ENCODE measurements around the gene LINGO1. TPM values are rescaled to one million over a fixed set of nuclear protein-coding genes. Genes with fewer than 3 reads are reported as not detected.

Gene LINGO1
- total and polyA plus RNA-seq, 4 donors = 0.50 to 1.6 (median 0.75) TPM; not detected in 1

GRCh38 chr15:77571181-77571580 lies 61.5 kb downstream of the LINGO1 start:
- no peaks in the 10 kb centered on the region for H3K36me3 ChIP-seq (ENCODE audit: control insufficient read depth in 4 of 4, insufficient read depth in 3 of 4, low read depth in 1 of 4, low read length in 3 of 4)
- H3K9ac ChIP-seq (ENCODE audit: low read depth in 1 of 2, low read length in 2 of 2) = no peak overlapping the region
- H3K4me3 ChIP-seq (ENCODE audit: low read depth in 1 of 3, low read length in 3 of 3) = no peak overlapping the region
- H3K9me3 ChIP-seq (ENCODE audit: control insufficient read depth in 4 of 4, low read length in 3 of 4) = no peaks in the 10 kb centered on the region
- no peak for TF ChIP-seq NR2F2 (IDR thresholded peaks at IDR 0.05)
- DNase-seq (ENCODE audit: low spot score) = no peak
- H3K27ac ChIP-seq (ENCODE audit: low read depth in 1 of 2, low read length in 2 of 2) = no peak overlapping the region
- no peaks in the 10 kb centered on the region for H3K27me3 ChIP-seq (ENCODE audit: control insufficient read depth in 4 of 4, insufficient read depth in 4 of 4, low read length in 3 of 4)
- peaks cover 2 to 10% (median 9%) of the 10 kb centered on the region in 4 donors for H3K4me1 ChIP-seq (ENCODE audit: control insufficient read depth in 4 of 4, insufficient read depth in 4 of 4, low read length in 3 of 4)
- WGBS = 93% methylated on average over 6 of the region's 6 CpGs

- Histone ChIP-seq H3K4me3 (ENCODE audit: low read depth in 1 of 3, low read length in 3 of 3) (no peak overlapping the region), H3K27me3 (ENCODE audit: control insufficient read depth in 4 of 4, insufficient read depth in 4 of 4, low read length in 3 of 4) (no peaks in the 10 kb centered on the region), H3K36me3 (ENCODE audit: control insufficient read depth in 4 of 4, insufficient read depth in 3 of 4, low read depth in 1 of 4, low read length in 3 of 4) (no peaks in the 10 kb centered on the region), H3K27ac (ENCODE audit: low read depth in 1 of 2, low read length in 2 of 2) (peak overlapping the region; percentile 52 to 59), H3K4me1 (ENCODE audit: control insufficient read depth in 4 of 4, insufficient read depth in 4 of 4, low read length in 3 of 4) (peaks cover 2 to 10% (median 9%) of the 10 kb centered on the region in 4 donors), H3K9me3 (ENCODE audit: control insufficient read depth in 4 of 4, low read length in 3 of 4) (no peaks in the 10 kb centered on the region), H3K9ac (ENCODE audit: low read depth in 1 of 2, low read length in 2 of 2) (no peak overlapping the region)
- 18% methylated on average over 6 of the region's 6 CpGs for WGBS
- peak; percentile 42 for DNase-seq (ENCODE audit: low spot score)
- TF ChIP-seq RXRA (IDR thresholded peaks at IDR 0.05) (peak in 1 of 2 donors; percentile 36), NR2F2 (IDR thresholded peaks at IDR 0.05) (peak; percentile 6), SP1 (IDR thresholded peaks at IDR 0.05) (no peak)
Observed at GRCh38 chr15:77569729-77570125, 63.0 kb downstream of the LINGO1 start.

GRCh38 chr15:77568973-77569728 lies 63.6 kb downstream of the LINGO1 start:
- Histone ChIP-seq H3K27me3 (ENCODE audit: control insufficient read depth in 4 of 4, insufficient read depth in 4 of 4, low read length in 3 of 4) (no peaks in the 10 kb centered on the region), H3K4me3 (ENCODE audit: low read depth in 1 of 3, low read length in 3 of 3) (peak overlapping the region; percentile 47 to 75 (median 63)), H3K36me3 (ENCODE audit: control insufficient read depth in 4 of 4, insufficient read depth in 3 of 4, low read depth in 1 of 4, low read length in 3 of 4) (no peaks in the 10 kb centered on the region), H3K4me1 (ENCODE audit: control insufficient read depth in 4 of 4, insufficient read depth in 4 of 4, low read length in 3 of 4) (peaks cover 2 to 10% (median 9%) of the 10 kb centered on the region in 4 donors), H3K9me3 (ENCODE audit: control insufficient read depth in 4 of 4, low read length in 3 of 4) (no peaks in the 10 kb centered on the region), H3K9ac (ENCODE audit: low read depth in 1 of 2, low read length in 2 of 2) (peak overlapping the region in 1 of 2 donors; percentile 34), H3K27ac (ENCODE audit: low read depth in 1 of 2, low read length in 2 of 2) (peak overlapping the region; percentile 52 to 59)
- peak; percentile 47 for DNase-seq (ENCODE audit: low spot score)
- WGBS = 18% methylated on average over 24 of the region's 24 CpGs
- TF ChIP-seq HNF4G (IDR thresholded peaks at IDR 0.05) = no peak
- no peak for TF ChIP-seq REST (IDR thresholded peaks at IDR 0.05)
- TF ChIP-seq GABPA (IDR thresholded peaks at IDR 0.05 in 1 of 2, conservative IDR thresholded peaks at IDR 0.05 in 1 of 2) = no peak
- no peak for TF ChIP-seq ATF3 (IDR thresholded peaks at IDR 0.05)
- no peak for TF ChIP-seq FOXA2 (IDR thresholded peaks at IDR 0.05)
- TF ChIP-seq YY1 (IDR thresholded peaks at IDR 0.05) = peak; percentile 35
- TF ChIP-seq SP1 (IDR thresholded peaks at IDR 0.05) = peak; percentile 50
- TF ChIP-seq FOXA1 (IDR thresholded peaks at IDR 0.05) = no peak
- TF ChIP-seq NR2F2 (IDR thresholded peaks at IDR 0.05) = peak; percentile 63
- peak; percentile 17 to 30 for TF ChIP-seq RXRA (IDR thresholded peaks at IDR 0.05)
- no peak for TF ChIP-seq CTCF (IDR thresholded peaks at IDR 0.05; ENCODE audit: low read depth, low read length, missing input control)
- TF ChIP-seq ZBTB33 (IDR thresholded peaks at IDR 0.05) = no peak
- TF ChIP-seq EGR1 (IDR thresholded peaks at IDR 0.05; ENCODE audit: low read depth in 2 of 2) = no peak
- TF ChIP-seq MAX (IDR thresholded peaks at IDR 0.05) = no peak
- TF ChIP-seq TAF1 (conservative IDR thresholded peaks at IDR 0.05) = no peak
- no peak for TF ChIP-seq RAD21 (IDR thresholded peaks at IDR 0.05)
- peak; percentile 1 to 28 for TF ChIP-seq HNF4A (conservative IDR thresholded peaks at IDR 0.05)

Data from liver (tissue), 9 donors.